Ishikawa (cell line): Measurements from ENCODE around the gene SPDYE6.

Source experiments
- CEBPB ChIP-seq: IDR thresholded peaks from 2 replicates; pipeline ENCODE4 v1.6.1; 2012
- CREB1 ChIP-seq: IDR thresholded peaks from 2 replicates; pipeline ENCODE4 v1.6.1; 2012; ENCODE audit warnings: low read depth
- EGR1 ChIP-seq: IDR thresholded peaks from 2 replicates; pipeline ENCODE4 v1.6.1; 2012
- EP300 ChIP-seq: IDR thresholded peaks from 2 replicates; pipeline ENCODE4 v1.6.1; 2012; ENCODE audit warnings: borderline replicate concordance
- FOXM1 ChIP-seq: IDR thresholded peaks from 2 replicates; pipeline ENCODE4 v1.6.1; 2012; ENCODE audit warnings: low read depth, borderline replicate concordance
- MAX ChIP-seq: IDR thresholded peaks from 2 replicates; pipeline ENCODE4 v1.6.1; 2012
- NFIC ChIP-seq: IDR thresholded peaks from 2 replicates; pipeline ENCODE4 v1.6.1; 2012
- RAD21 ChIP-seq: IDR thresholded peaks from 2 replicates; pipeline ENCODE4 v1.6.1; 2012; ENCODE audit warnings: low read depth
- REST ChIP-seq: IDR thresholded peaks from 2 replicates; pipeline ENCODE4 v1.6.1; 2012; ENCODE audit warnings: low read depth, mild to moderate bottlenecking
- TAF1 ChIP-seq: IDR thresholded peaks from 2 replicates; pipeline ENCODE4 v1.6.1; 2012; ENCODE audit warnings: low read depth, mild to moderate bottlenecking
- USF1 ChIP-seq: IDR thresholded peaks from 2 replicates; pipeline ENCODE4 v1.6.1; 2012
- YY1 ChIP-seq: IDR thresholded peaks from 2 replicates; pipeline ENCODE4 v1.6.1; 2012; ENCODE audit warnings: low read depth
- ZBTB7A ChIP-seq: IDR thresholded peaks from 2 replicates; pipeline ENCODE4 v1.6.1; 2012; ENCODE audit warnings: low read depth

GRCh38 chr7:102305414-102306268 is 50.6 kb downstream of the SPDYE6 start:
- TF ChIP-seq RAD21, result no peak
- TF ChIP-seq FOXM1, result no peak
- no peak for TF ChIP-seq TAF1
- no peak for TF ChIP-seq YY1
- TF ChIP-seq MAX, result no peak
- no peak for TF ChIP-seq EP300
- TF ChIP-seq USF1, result no peak
- TF ChIP-seq ZBTB7A, result no peak
- no peak for TF ChIP-seq REST
- TF ChIP-seq CEBPB, result no peak
- TF ChIP-seq CREB1, result no peak
- TF ChIP-seq EGR1, result no peak
- TF ChIP-seq NFIC, result no peak
